Ascending aorta (tissue), 2 donors: ENCODE data around the gene PRKCG. TPM values are rescaled to one million over a fixed set of nuclear protein-coding genes. Genes with fewer than 3 reads are reported as not detected.

ENCODE experiments used
- DNase-seq, 2 donors: peaks; one replicate each; pipeline ENCODE4 v3.0.0-alpha.2; 2019; ENCODE audit warnings: low spot score in 2 of 2
- H3K27ac ChIP-seq, 2 donors: fragments of 200-600 bp; sonication (generic); one replicate each; pipeline ENCODE4 v1.5.1; 2016 to 2017; ENCODE audit warnings: mild to moderate bottlenecking in 1 of 2
- H3K27me3 ChIP-seq: fragments of 200-600 bp; sonication (generic); one replicate; pipeline ENCODE4 v1.5.1; 2017
- H3K36me3 ChIP-seq, 2 donors: fragments of 200-600 bp; sonication (generic); one replicate each; pipeline ENCODE4 v1.5.1; 2016
- H3K4me1 ChIP-seq, 2 donors: fragments of 200-600 bp; sonication (generic); one replicate each; pipeline ENCODE4 v1.5.1; 2016 to 2017; ENCODE audit warnings: mild to moderate bottlenecking in 1 of 2
- H3K4me3 ChIP-seq, 2 donors: fragments of 200-600 bp; sonication (generic); one replicate each; pipeline ENCODE4 v1.5.1; 2016 to 2017; ENCODE audit warnings: mild to moderate bottlenecking in 1 of 2
- H3K9me3 ChIP-seq, 2 donors: fragments of 200-600 bp; sonication (generic); one replicate each; pipeline ENCODE4 v1.5.1; 2016
- intact Hi-C: fragments of 100-400 bp; cut with DNase I; formaldehyde crosslinking; loops from one replicate; pipeline ENCODE4 v1.15.1; 2023
- total RNA-seq: library from RNA; depleted of rRNA; stranded (reverse); fragments of >200 nt; gene quantifications from one replicate; pipeline ENCODE4 v1.1.0, GENCODE V29; 2016
- TF ChIP-seq, protein P1 (sequence below), 3 experiments: fragments of 200-600 bp in 2 of 3; fragments of 450-650 bp in 1 of 3; sonication (generic) in 2 of 3; IDR thresholded peaks; one replicate each; pipeline ENCODE4 v1.5.1; 2016 to 2019; ENCODE audit warnings: antibody characterized with exemption in 3 of 3, mild to moderate bottlenecking in 1 of 3, moderate library complexity in 1 of 3

PRKCG gene
- total RNA-seq, 1 donor from 2014 or later, result not detected

GRCh38 chr19:53908935-53909415 is 27.0 kb downstream of the PRKCG start, which contains the start of gene CACNG7:
Gene CACNG7, plus strand, starts transcription at chr19:53909278. Its CDS starts 3,554 bp downstream, at chr19:53912832.
- intact Hi-C loops, result no loop called here
- H3K9me3 ChIP-seq, result no peaks in the 10 kb centered on the region
- no peak within 1 kb of the TSS for H3K27ac ChIP-seq
- H3K36me3 ChIP-seq, result no peaks in the 10 kb centered on the region
- no peak for DNase-seq
- H3K27me3 ChIP-seq, result peaks cover 13% of the 10 kb centered on the region
- peaks cover 0 to 3% of the 10 kb centered on the region in 2 donors for H3K4me1 ChIP-seq
- peak within 1 kb of the TSS; percentile 26 for H3K4me3 ChIP-seq
- TF ChIP-seq, protein P1, sequence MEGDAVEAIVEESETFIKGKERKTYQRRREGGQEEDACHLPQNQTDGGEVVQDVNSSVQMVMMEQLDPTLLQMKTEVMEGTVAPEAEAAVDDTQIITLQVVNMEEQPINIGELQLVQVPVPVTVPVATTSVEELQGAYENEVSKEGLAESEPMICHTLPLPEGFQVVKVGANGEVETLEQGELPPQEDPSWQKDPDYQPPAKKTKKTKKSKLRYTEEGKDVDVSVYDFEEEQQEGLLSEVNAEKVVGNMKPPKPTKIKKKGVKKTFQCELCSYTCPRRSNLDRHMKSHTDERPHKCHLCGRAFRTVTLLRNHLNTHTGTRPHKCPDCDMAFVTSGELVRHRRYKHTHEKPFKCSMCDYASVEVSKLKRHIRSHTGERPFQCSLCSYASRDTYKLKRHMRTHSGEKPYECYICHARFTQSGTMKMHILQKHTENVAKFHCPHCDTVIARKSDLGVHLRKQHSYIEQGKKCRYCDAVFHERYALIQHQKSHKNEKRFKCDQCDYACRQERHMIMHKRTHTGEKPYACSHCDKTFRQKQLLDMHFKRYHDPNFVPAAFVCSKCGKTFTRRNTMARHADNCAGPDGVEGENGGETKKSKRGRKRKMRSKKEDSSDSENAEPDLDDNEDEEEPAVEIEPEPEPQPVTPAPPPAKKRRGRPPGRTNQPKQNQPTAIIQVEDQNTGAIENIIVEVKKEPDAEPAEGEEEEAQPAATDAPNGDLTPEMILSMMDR (IDR thresholded peaks at IDR 0.05), result no peak

- Histone ChIP-seq H3K4me3 (no peak overlapping the region), H3K27me3 (peaks cover 13% of the 10 kb centered on the region), H3K4me1 (peaks cover 0 to 3% of the 10 kb centered on the region in 2 donors), H3K27ac (no peak overlapping the region), H3K36me3 (no peaks in the 10 kb centered on the region), H3K9me3 (no peaks in the 10 kb centered on the region)
- TF ChIP-seq, protein P1 (IDR thresholded peaks at IDR 0.05), result no peak
- no peak for DNase-seq
- intact Hi-C loops, result no loop called here
Measured at GRCh38 chr19:53909471-53910169, 27.6 kb downstream of the PRKCG start.

GRCh38 chr19:53910170-53910518 is 28.1 kb downstream of the PRKCG start:
- no peaks in the 10 kb centered on the region for H3K9me3 ChIP-seq
- no peaks in the 10 kb centered on the region for H3K36me3 ChIP-seq
- DNase-seq, result no peak
- intact Hi-C loops, result no loop called here
- H3K4me1 ChIP-seq, result peaks cover 0 to 3% of the 10 kb centered on the region in 2 donors
- H3K27ac ChIP-seq, result no peak overlapping the region
- TF ChIP-seq, protein P1 (IDR thresholded peaks at IDR 0.05), result no peak
- peaks cover 13% of the 10 kb centered on the region for H3K27me3 ChIP-seq
- no peak overlapping the region for H3K4me3 ChIP-seq

DNA sequence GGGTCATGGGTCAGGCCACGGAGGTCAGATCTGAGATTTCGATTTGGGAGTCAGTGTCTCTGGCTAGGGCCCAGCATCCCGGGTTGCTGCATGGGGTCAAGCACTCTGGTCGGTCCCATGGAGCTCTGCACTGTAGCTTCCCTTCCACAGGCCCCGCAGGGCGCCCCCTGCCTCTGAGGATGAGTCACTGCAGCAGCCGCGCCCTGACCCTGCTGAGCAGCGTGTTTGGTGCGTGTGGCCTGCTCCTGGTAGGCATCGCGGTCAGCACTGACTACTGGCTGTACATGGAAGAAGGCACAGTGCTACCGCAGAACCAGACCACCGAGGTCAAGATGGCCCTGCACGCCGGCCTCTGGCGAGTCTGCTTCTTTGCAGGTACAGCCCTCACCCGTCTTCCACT is 30.7 kb downstream of the PRKCG start:
- DNase-seq, result no peak
- TF ChIP-seq, protein P1 (IDR thresholded peaks at IDR 0.05), result no peak
- H3K4me3 ChIP-seq, result no peak overlapping the region
- no peak overlapping the region for H3K27ac ChIP-seq
- H3K36me3 ChIP-seq, result no peaks in the 10 kb centered on the region
- intact Hi-C loops, result no loop called here
- H3K9me3 ChIP-seq, result no peaks in the 10 kb centered on the region
- H3K27me3 ChIP-seq, result peaks cover 13% of the 10 kb centered on the region
- peaks cover 0 to 3% of the 10 kb centered on the region in 2 donors for H3K4me1 ChIP-seq

- no peak overlapping the region for H3K27ac ChIP-seq
- peaks cover 7% of the 10 kb centered on the region for H3K27me3 ChIP-seq
- no peak for DNase-seq
- no peak overlapping the region for H3K4me3 ChIP-seq
- intact Hi-C loops, result no loop called here
- H3K36me3 ChIP-seq, result no peaks in the 10 kb centered on the region
- no peaks in the 10 kb centered on the region for H3K9me3 ChIP-seq
- no peaks in the 10 kb centered on the region for H3K4me1 ChIP-seq
- TF ChIP-seq, protein P1 (IDR thresholded peaks at IDR 0.05), result no peak
Measured at GRCh38 chr19:53915000-53915399, 33.0 kb downstream of the PRKCG start.
